Measurements from ENCODE around the gene DCST2. TPM values are rescaled to one million over a fixed set of nuclear protein-coding genes. Genes with fewer than 3 reads are reported as not detected.
A peak's percentile ranks its signal among the peaks of the same experiment; 100 is the strongest.

DCST2 gene
- total and polyA plus RNA-seq, 9 of the 15 experiments (the other 6 are each of a cell fraction or from before 2014, with no cell fraction given) = 0.09 to 0.49 (median 0.11) TPM; not detected in 3

- Histone ChIP-seq H3K36me3 (ENCODE audit: control insufficient read depth, insufficient read depth, low read length) (peaks cover 9% of the 10 kb centered on the region; the same call in 1 of the 3 replicates), H3K27ac (ENCODE audit: extremely low read depth, low read depth, low read length) (no peak overlapping the region), H4K20me1 (replicated peaks; ENCODE audit: control insufficient read depth, insufficient read depth, low read length) (no peaks in the 10 kb centered on the region), H3K27me3 (ENCODE audit: control insufficient read depth in 2 of 2, insufficient read depth in 2 of 2, low read length in 2 of 2) (no peaks in the 10 kb centered on the region), H3K9ac (ENCODE audit: insufficient read depth in 1 of 2, low read depth in 2 of 2, low read length in 2 of 2) (peak overlapping the region in 1 of 2 experiments; percentile 59; a peak in 2 of 4 replicates), H3K4me3 (no peak overlapping the region), H3K4me2 (ENCODE audit: insufficient read depth, low read length) (no peak overlapping the region; the same call in 1 of the 2 replicates), H3K9me3 (replicated peaks; ENCODE audit: control insufficient read depth, insufficient read depth, low read depth, low read length) (no peaks in the 10 kb centered on the region), H3K79me2 (ENCODE audit: control insufficient read depth, insufficient read depth, low read length) (no peaks in the 10 kb centered on the region), H2AFZ (ENCODE audit: low read depth, low read length) (no peak overlapping the region), H3K9me1 (ENCODE audit: control insufficient read depth, insufficient read depth, low read length) (no peaks in the 10 kb centered on the region), H3K4me1 (replicated peaks in 1 of 2; ENCODE audit: control insufficient read depth in 2 of 2, insufficient read depth in 2 of 2, low read length in 2 of 2) (peaks cover 16 to 19% of the 10 kb centered on the region in 2 experiments)
- BruUV-seq (replicated peaks) = no TSS peak
- in situ Hi-C loops (cut with MboI) (no loop called here), intact Hi-C loops (cut with micrococcal nuclease) (no loop called here)
- DNase-seq (ENCODE audit: extremely low read depth in 1 of 4, low spot score in 3 of 4) (peak in 1 of 4 experiments; percentile 42), ATAC-seq (no peak), FAIRE-seq (peak; percentile 77)
- ChIA-PET CTCF (ENCODE audit: low intra/inter-chr PET ratio) (interaction anchor here (0.5 kb wide), 1 partner anchor 100 kb away, joined by 3 read pairs; no protein-coding TSS in a partner anchor), POLR2A (interaction anchor here (0.6 to 1.3 kb wide), 8 partner anchors 10 to 829 kb away, joined by 3 to 4 read pairs (median 3); no protein-coding TSS in a partner anchor)
- TF ChIP-seq NFIC (IDR thresholded peaks at IDR 0.05) (peak; percentile 76), THAP7 (CRISPR knock-in tag; IDR thresholded peaks at IDR 0.05) (no peak)
- WGBS (ENCODE audit: insufficient coverage, low coverage, missing lambda C conversion rate) = 13% methylated on average over 4 of the region's 4 CpGs
These were observed 10.7 kb downstream of the DCST2 start for GRCh38 chr1:155022927-155023236.

GRCh38 chr1:155022136-155022926 is 11.2 kb downstream of the DCST2 start:
- Histone ChIP-seq H4K20me1 (replicated peaks; ENCODE audit: control insufficient read depth, insufficient read depth, low read length) (no peaks in the 10 kb centered on the region), H3K27me3 (ENCODE audit: control insufficient read depth in 2 of 2, insufficient read depth in 2 of 2, low read length in 2 of 2) (no peaks in the 10 kb centered on the region), H3K27ac (ENCODE audit: extremely low read depth, low read depth, low read length) (no peak overlapping the region), H2AFZ (ENCODE audit: low read depth, low read length) (no peak overlapping the region), H3K4me3 (no peak overlapping the region), H3K9me3 (replicated peaks; ENCODE audit: control insufficient read depth, insufficient read depth, low read depth, low read length) (no peaks in the 10 kb centered on the region), H3K9ac (ENCODE audit: insufficient read depth in 1 of 2, low read depth in 2 of 2, low read length in 2 of 2) (no peak overlapping the region; a peak in 1 of 4 replicates), H3K4me1 (replicated peaks in 1 of 2; ENCODE audit: control insufficient read depth in 2 of 2, insufficient read depth in 2 of 2, low read length in 2 of 2) (peaks cover 19 to 25% of the 10 kb centered on the region in 2 experiments), H3K36me3 (ENCODE audit: control insufficient read depth, insufficient read depth, low read length) (peaks cover 9% of the 10 kb centered on the region; the same call in 1 of the 3 replicates), H3K4me2 (ENCODE audit: insufficient read depth, low read length) (no peak overlapping the region; the same call in 1 of the 2 replicates), H3K79me2 (ENCODE audit: control insufficient read depth, insufficient read depth, low read length) (no peaks in the 10 kb centered on the region), H3K9me1 (ENCODE audit: control insufficient read depth, insufficient read depth, low read length) (no peaks in the 10 kb centered on the region)
- ATAC-seq = no peak
- ChIA-PET POLR2A (interaction anchor here (0.6 to 1.3 kb wide), 10 partner anchors 9 to 67 kb away, joined by 3 to 4 read pairs (median 3); no protein-coding TSS in a partner anchor), CTCF (ENCODE audit: low intra/inter-chr PET ratio) (interaction anchor here (0.5 kb wide), 1 partner anchor 101 kb away, joined by 3 read pairs; no protein-coding TSS in a partner anchor)
- in situ Hi-C loops (cut with MboI) (no loop called here), intact Hi-C loops (cut with micrococcal nuclease) (no loop called here)
- no peak for DNase-seq (ENCODE audit: extremely low read depth in 1 of 4, low spot score in 3 of 4)
- no TSS peak for BruUV-seq (replicated peaks)
- 55% methylated on average over 8 of the region's 8 CpGs for WGBS (ENCODE audit: insufficient coverage, low coverage, missing lambda C conversion rate)
- FAIRE-seq = no peak
- TF ChIP-seq REST (IDR thresholded peaks at IDR 0.05; ENCODE audit: borderline replicate concordance) (peak; percentile 10; the same call in 1 of the 2 replicates), REST (CRISPR knock-in tag; IDR thresholded peaks at IDR 0.05; ENCODE audit: low read depth) (no peak)

Data from K562 (cell line).